GM18526 (cell line): Measurements from ENCODE around the gene MREG.

ENCODE experiments used
- POLR2A ChIP-seq: IDR thresholded peaks from 3 replicates; pipeline ENCODE4 v1.6.1; 2011; ENCODE audit not compliant: insufficient read length; ENCODE audit errors: extremely low read depth

The MREG gene

GRCh38 chr2:215920244-215921100 is 92.9 kb downstream of the MREG start:
- no peak for TF ChIP-seq POLR2A

- TF ChIP-seq POLR2A, result no peak
Measured at GRCh38 chr2:215919624-215920243, 93.6 kb downstream of the MREG start.

GRCh38 chr2:215918901-215919599 is 94.3 kb downstream of the MREG start:
- no peak for TF ChIP-seq POLR2A

- no peak for TF ChIP-seq POLR2A
Measured at GRCh38 chr2:215917953-215918620, 95.3 kb downstream of the MREG start.

- no peak for TF ChIP-seq POLR2A
Measured at GRCh38 chr2:215915441-215915840, 97.9 kb downstream of the MREG start.

GRCh38 chr2:215914777-215915165 is 98.6 kb downstream of the MREG start:
- TF ChIP-seq POLR2A, result no peak

GRCh38 chr2:215914054-215914776 is 99.1 kb downstream of the MREG start:
- no peak for TF ChIP-seq POLR2A

GRCh38 chr2:215912299-215912842 is 101.0 kb downstream of the MREG start:
- TF ChIP-seq POLR2A, result no peak

GRCh38 chr2:215911301-215912085 is 101.9 kb downstream of the MREG start:
- no peak for TF ChIP-seq POLR2A

- TF ChIP-seq POLR2A, result no peak
Measured at GRCh38 chr2:215910180-215910579, 103.2 kb downstream of the MREG start.

GRCh38 chr2:215907147-215907546 is 106.2 kb downstream of the MREG start:
- TF ChIP-seq POLR2A, result no peak

- TF ChIP-seq POLR2A, result no peak
Measured at GRCh38 chr2:215906458-215906857, 106.9 kb downstream of the MREG start.

GRCh38 chr2:215905691-215906090 is 107.7 kb downstream of the MREG start:
- TF ChIP-seq POLR2A, result no peak

GRCh38 chr2:215904101-215904500 is 109.2 kb downstream of the MREG start:
- no peak for TF ChIP-seq POLR2A

- no peak for TF ChIP-seq POLR2A
Measured at GRCh38 chr2:215903203-215903602, 110.1 kb downstream of the MREG start.
